K562 (cell line): ENCODE results near the gene CFDP1. TPM values are rescaled to one million over a fixed set of nuclear protein-coding genes. Genes with fewer than 3 reads are reported as not detected.

Source experiments
- ATF7 ChIP-seq: fragments of 450-650 bp; IDR thresholded peaks from 2 replicates; pipeline ENCODE4 v1.7.1; 2014; ENCODE audit warnings: mild to moderate bottlenecking, moderate library complexity
- CCNT2 ChIP-seq: IDR thresholded peaks from 2 replicates; pipeline ENCODE4 v1.6.1; 2011; ENCODE audit warnings: borderline replicate concordance, low read depth, mild to moderate bottlenecking, moderate library complexity, mixed read lengths, low read length; ENCODE audit not compliant: insufficient read length; ENCODE audit errors: extremely low read depth
- CXXC5 ChIP-seq: fragments of 250-450 bp; sonication (Bioruptor Pico); IDR thresholded peaks from 2 replicates; pipeline ENCODE4 v1.8.0; 2022; ENCODE audit warnings: inconsistent platforms, mild to moderate bottlenecking, moderate library complexity
- ILF3 ChIP-seq: fragments of 450-650 bp; IDR thresholded peaks from 2 replicates; pipeline ENCODE4 v1.6.1; 2018; ENCODE audit warnings: antibody characterized with exemption, mild to moderate bottlenecking, moderate library complexity, borderline replicate concordance
- KDM5B ChIP-seq: fragments of 200-600 bp; sonication (generic); IDR thresholded peaks from 2 replicates; pipeline ENCODE4 v1.6.1; 2012; ENCODE audit warnings: low read depth, mild to moderate bottlenecking, moderate library complexity, low read length, control low read depth, inconsistent platforms; ENCODE audit not compliant: insufficient replicate concordance
- PML ChIP-seq: IDR thresholded peaks from 2 replicates; pipeline ENCODE4 v1.6.1; 2012; ENCODE audit warnings: low read length, inconsistent platforms
- RB1 ChIP-seq: fragments of 450-650 bp; IDR thresholded peaks from 2 replicates; pipeline ENCODE4 v1.6.1; 2017; ENCODE audit warnings: low read depth, mild to moderate bottlenecking
- SMC3 ChIP-seq: conservative IDR thresholded peaks from 2 replicates; pipeline ENCODE4 v1.6.1; 2011; ENCODE audit warnings: low read depth, low read length, improper control_type of control experiment; ENCODE audit not compliant: insufficient read depth
- TBP ChIP-seq: optimal IDR thresholded peaks from 2 replicates; pipeline ENCODE3; 2011; ENCODE audit warnings: low read depth, low read length, improper control_type of control experiment
- ZBTB17 ChIP-seq: fragments of 450-650 bp; formaldehyde crosslinking; IDR thresholded peaks from 2 replicates; pipeline ENCODE4 v1.4.0; 2020; ENCODE audit warnings: mild to moderate bottlenecking
- ZNF12 ChIP-seq: sonication (generic); formaldehyde crosslinking; IDR thresholded peaks from 2 replicates; pipeline ENCODE4 v1.4.0; 2020; ENCODE audit warnings: mild to moderate bottlenecking, missing genetic modification reagents
- polyA plus RNA-seq, 8 experiments: library from polyadenylated mRNA; depleted of rRNA in 4 of 8; stranded (reverse) in 5 of 8; unstranded in 3 of 8; fragments of >200 nt; fragmentation: Nextera tagmentation in 2 of 8; fragmentation: Illumina TruSeq in 1 of 8; extraction: Ambion mirVana in 2 of 8; extraction: Trizol in 1 of 8; gene quantifications; 2 replicates each; pipeline versions ENCODE4 v1.2.1 to v1.2.3, GENCODE V29; 2011 to 2014; ENCODE audit warnings: inconsistent platforms in 1 of 8, missing spikeins in 1 of 8
- total RNA-seq, 7 experiments: library from RNA; depleted of rRNA in 6 of 7; stranded (reverse); fragments of >200 nt in 6 of 7; fragmentation: Illumina TruSeq in 2 of 7; extraction: Trizol in 2 of 7; gene quantifications; 2 replicates each; pipeline versions ENCODE4 v1.2.1 to v1.2.3, GENCODE V29; 2011 to 2021; ENCODE audit warnings: low replicate concordance in 1 of 7
- TF ChIP-seq, protein P1 (sequence below): fragments of 450-650 bp; IDR thresholded peaks from 2 replicates; pipeline ENCODE4 v1.6.1; 2016; ENCODE audit warnings: mild to moderate bottlenecking
- TF ChIP-seq, protein P2 (sequence below), 2 experiments: IDR thresholded peaks in 1 of 2; conservative IDR thresholded peaks in 1 of 2; 2 replicates each; pipeline ENCODE4 v1.6.1; 2016; ENCODE audit warnings: low read depth in 2 of 2, mild to moderate bottlenecking in 1 of 2, missing compliant biosample characterization in 1 of 2, missing genetic modification characterization in 1 of 2, moderate library complexity in 1 of 2
- TF ChIP-seq, protein P3 (sequence below): fragments of 450-650 bp; IDR thresholded peaks from 2 replicates; pipeline ENCODE4 v1.6.1; 2017; ENCODE audit warnings: antibody characterized with exemption, mild to moderate bottlenecking
- TF ChIP-seq, protein P4 (sequence below): fragments of 200-800 bp; sonication (Bioruptor generic); IDR thresholded peaks from 2 replicates; pipeline ENCODE4 v1.6.1; 2017; ENCODE audit warnings: missing genetic modification characterization, missing compliant biosample characterization

The CFDP1 gene
- total and polyA plus RNA-seq, 9 of the 15 experiments (the other 6 are each of a cell fraction or from before 2014, with no cell fraction given) = 31.5 to 78.4 (median 61.7) TPM

DNA sequence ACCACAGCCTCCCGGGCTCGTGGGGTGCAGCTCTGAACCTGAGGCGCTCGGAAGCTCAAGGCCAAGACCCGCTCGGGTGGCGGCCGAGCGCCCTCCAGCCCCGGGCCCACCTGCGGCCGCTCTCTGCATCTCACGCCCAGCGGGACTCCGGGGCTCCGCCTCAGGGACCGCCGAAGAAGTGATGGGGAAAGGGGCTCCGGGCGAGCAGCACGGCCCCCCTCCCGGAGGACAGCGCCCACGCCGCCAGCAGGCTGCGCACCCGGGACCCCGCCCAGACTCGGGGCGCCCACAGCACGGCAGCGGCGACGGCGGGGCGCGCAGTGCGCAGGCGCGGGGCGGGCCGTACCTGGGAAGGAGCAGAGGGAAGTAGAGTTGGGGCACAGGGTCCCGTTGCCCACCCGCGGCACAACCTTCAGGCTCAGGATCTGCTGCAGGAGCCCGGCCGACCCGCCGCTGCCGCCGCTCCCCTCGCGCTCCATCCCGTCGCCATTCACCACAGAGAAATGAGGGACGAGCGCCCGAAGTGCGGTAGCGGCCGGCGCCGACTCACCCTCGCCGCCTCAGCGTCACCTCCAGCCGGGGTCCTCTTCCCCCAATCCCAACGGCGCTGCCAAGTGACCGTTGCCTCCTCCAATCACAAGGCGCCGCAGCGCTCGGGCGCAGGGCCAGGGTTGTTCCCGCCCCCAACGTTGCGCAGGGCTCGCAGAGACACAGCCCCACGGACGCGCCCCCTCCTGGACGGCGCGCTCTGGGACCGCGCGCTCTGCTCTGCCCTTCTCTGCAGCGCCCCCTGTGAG is 31.0 kb upstream of the CFDP1 start, which contains the start of gene TMEM170A (continued):
- peak; percentile 99 for TF ChIP-seq RB1
- TF ChIP-seq CXXC5 (CRISPR knock-in tag) = peak; percentile 99
- peak; percentile 81; the same call in 1 of the 2 replicates for TF ChIP-seq PML
- TF ChIP-seq, protein P1, sequence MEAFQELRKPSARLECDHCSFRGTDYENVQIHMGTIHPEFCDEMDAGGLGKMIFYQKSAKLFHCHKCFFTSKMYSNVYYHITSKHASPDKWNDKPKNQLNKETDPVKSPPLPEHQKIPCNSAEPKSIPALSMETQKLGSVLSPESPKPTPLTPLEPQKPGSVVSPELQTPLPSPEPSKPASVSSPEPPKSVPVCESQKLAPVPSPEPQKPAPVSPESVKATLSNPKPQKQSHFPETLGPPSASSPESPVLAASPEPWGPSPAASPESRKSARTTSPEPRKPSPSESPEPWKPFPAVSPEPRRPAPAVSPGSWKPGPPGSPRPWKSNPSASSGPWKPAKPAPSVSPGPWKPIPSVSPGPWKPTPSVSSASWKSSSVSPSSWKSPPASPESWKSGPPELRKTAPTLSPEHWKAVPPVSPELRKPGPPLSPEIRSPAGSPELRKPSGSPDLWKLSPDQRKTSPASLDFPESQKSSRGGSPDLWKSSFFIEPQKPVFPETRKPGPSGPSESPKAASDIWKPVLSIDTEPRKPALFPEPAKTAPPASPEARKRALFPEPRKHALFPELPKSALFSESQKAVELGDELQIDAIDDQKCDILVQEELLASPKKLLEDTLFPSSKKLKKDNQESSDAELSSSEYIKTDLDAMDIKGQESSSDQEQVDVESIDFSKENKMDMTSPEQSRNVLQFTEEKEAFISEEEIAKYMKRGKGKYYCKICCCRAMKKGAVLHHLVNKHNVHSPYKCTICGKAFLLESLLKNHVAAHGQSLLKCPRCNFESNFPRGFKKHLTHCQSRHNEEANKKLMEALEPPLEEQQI = peak; percentile 45; the same call in 1 of the 2 replicates
- no peak for TF ChIP-seq ZNF12 (CRISPR knock-in tag)
- peak; percentile 78 for TF ChIP-seq TBP
- TF ChIP-seq, protein P2, sequence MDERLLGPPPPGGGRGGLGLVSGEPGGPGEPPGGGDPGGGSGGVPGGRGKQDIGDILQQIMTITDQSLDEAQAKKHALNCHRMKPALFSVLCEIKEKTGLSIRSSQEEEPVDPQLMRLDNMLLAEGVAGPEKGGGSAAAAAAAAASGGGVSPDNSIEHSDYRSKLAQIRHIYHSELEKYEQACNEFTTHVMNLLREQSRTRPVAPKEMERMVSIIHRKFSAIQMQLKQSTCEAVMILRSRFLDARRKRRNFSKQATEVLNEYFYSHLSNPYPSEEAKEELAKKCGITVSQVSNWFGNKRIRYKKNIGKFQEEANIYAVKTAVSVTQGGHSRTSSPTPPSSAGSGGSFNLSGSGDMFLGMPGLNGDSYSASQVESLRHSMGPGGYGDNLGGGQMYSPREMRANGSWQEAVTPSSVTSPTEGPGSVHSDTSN (CRISPR knock-in tag; IDR thresholded peaks at IDR 0.05; ENCODE audit: low read depth) = peak; percentile 53; the same call in 1 of the 2 replicates
- TF ChIP-seq, protein P2 (tag; conservative IDR thresholded peaks at IDR 0.05; ENCODE audit: low read depth) = peak; percentile 92
- TF ChIP-seq, protein P3, sequence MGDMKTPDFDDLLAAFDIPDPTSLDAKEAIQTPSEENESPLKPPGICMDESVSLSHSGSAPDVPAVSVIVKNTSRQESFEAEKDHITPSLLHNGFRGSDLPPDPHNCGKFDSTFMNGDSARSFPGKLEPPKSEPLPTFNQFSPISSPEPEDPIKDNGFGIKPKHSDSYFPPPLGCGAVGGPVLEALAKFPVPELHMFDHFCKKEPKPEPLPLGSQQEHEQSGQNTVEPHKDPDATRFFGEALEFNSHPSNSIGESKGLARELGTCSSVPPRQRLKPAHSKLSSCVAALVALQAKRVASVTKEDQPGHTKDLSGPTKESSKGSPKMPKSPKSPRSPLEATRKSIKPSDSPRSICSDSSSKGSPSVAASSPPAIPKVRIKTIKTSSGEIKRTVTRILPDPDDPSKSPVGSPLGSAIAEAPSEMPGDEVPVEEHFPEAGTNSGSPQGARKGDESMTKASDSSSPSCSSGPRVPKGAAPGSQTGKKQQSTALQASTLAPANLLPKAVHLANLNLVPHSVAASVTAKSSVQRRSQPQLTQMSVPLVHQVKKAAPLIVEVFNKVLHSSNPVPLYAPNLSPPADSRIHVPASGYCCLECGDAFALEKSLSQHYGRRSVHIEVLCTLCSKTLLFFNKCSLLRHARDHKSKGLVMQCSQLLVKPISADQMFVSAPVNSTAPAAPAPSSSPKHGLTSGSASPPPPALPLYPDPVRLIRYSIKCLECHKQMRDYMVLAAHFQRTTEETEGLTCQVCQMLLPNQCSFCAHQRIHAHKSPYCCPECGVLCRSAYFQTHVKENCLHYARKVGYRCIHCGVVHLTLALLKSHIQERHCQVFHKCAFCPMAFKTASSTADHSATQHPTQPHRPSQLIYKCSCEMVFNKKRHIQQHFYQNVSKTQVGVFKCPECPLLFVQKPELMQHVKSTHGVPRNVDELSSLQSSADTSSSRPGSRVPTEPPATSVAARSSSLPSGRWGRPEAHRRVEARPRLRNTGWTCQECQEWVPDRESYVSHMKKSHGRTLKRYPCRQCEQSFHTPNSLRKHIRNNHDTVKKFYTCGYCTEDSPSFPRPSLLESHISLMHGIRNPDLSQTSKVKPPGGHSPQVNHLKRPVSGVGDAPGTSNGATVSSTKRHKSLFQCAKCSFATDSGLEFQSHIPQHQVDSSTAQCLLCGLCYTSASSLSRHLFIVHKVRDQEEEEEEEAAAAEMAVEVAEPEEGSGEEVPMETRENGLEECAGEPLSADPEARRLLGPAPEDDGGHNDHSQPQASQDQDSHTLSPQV = peak; percentile 87
- TF ChIP-seq ILF3 = peak; percentile 44; the same call in 1 of the 2 replicates
- peak; percentile 90 for TF ChIP-seq SMC3
- peak; percentile 96 for TF ChIP-seq KDM5B
- TF ChIP-seq ATF7 = peak; percentile 94
- TF ChIP-seq, protein P4, sequence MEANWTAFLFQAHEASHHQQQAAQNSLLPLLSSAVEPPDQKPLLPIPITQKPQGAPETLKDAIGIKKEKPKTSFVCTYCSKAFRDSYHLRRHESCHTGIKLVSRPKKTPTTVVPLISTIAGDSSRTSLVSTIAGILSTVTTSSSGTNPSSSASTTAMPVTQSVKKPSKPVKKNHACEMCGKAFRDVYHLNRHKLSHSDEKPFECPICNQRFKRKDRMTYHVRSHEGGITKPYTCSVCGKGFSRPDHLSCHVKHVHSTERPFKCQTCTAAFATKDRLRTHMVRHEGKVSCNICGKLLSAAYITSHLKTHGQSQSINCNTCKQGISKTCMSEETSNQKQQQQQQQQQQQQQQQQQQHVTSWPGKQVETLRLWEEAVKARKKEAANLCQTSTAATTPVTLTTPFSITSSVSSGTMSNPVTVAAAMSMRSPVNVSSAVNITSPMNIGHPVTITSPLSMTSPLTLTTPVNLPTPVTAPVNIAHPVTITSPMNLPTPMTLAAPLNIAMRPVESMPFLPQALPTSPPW (CRISPR knock-in tag) = peak; percentile 69
- peak; percentile 57; the same call in 1 of the 2 replicates for TF ChIP-seq ZBTB17 (CRISPR knock-in tag)
- TF ChIP-seq CCNT2 = peak; percentile 72
